HL-60/S4 treated with retinoic acid at 250 ng/mL for 4 days and 3 days (cell line): ENCODE measurements around the gene LIPG.

Experiments used
- in situ Hi-C: fragments of 300-500 bp; cut with MboI; formaldehyde crosslinking; loops from 2 replicates; pipeline ENCODE4 v1.7.0; 2022; ENCODE audit warnings: low sequenced_read_pairs

Gene LIPG

GRCh38 chr18:49561289-49562193 lies at the start of gene LIPG:
TSS of gene LIPG (plus strand) at chr18:49562057. CDS start at chr18:49562309, 252 bp downstream.
- in situ Hi-C loops = no loop called here

- in situ Hi-C loops = loop anchor here (25.0 kb wide), 1 partner anchor 349 kb away; no protein-coding TSS in a partner anchor
Observed at GRCh38 chr18:49512876-49513275, 49.0 kb upstream of the LIPG start.

- in situ Hi-C loops = loop anchor here (25.0 kb wide), 1 partner anchor 348 kb away; no protein-coding TSS in a partner anchor
Observed at GRCh38 chr18:49514577-49514976, 47.3 kb upstream of the LIPG start.

GRCh38 chr18:49515003-49515402 lies 46.9 kb upstream of the LIPG start:
- in situ Hi-C loops = loop anchor here (25.0 kb wide), 1 partner anchor 347 kb away; no protein-coding TSS in a partner anchor

GRCh38 chr18:49515516-49515915 lies 46.3 kb upstream of the LIPG start:
- in situ Hi-C loops = loop anchor here (25.0 kb wide), 1 partner anchor 347 kb away; no protein-coding TSS in a partner anchor

GRCh38 chr18:49517483-49517882 lies 44.4 kb upstream of the LIPG start:
- in situ Hi-C loops = loop anchor here (25.0 kb wide), 1 partner anchor 345 kb away; no protein-coding TSS in a partner anchor

- in situ Hi-C loops = loop anchor here (25.0 kb wide), 1 partner anchor 343 kb away; no protein-coding TSS in a partner anchor
Observed at GRCh38 chr18:49519101-49519971, 42.5 kb upstream of the LIPG start.

GRCh38 chr18:49520661-49521145 lies 41.2 kb upstream of the LIPG start:
- in situ Hi-C loops = loop anchor here (25.0 kb wide), 1 partner anchor 342 kb away; no protein-coding TSS in a partner anchor

- in situ Hi-C loops = loop anchor here (25.0 kb wide), 1 partner anchor 341 kb away; no protein-coding TSS in a partner anchor
Observed at GRCh38 chr18:49521216-49521835, 40.5 kb upstream of the LIPG start.

GRCh38 chr18:49523580-49524093 lies 38.2 kb upstream of the LIPG start:
- in situ Hi-C loops = loop anchor here (25.0 kb wide), 1 partner anchor 339 kb away; no protein-coding TSS in a partner anchor

- in situ Hi-C loops = loop anchor here (25.0 kb wide), 1 partner anchor 338 kb away; no protein-coding TSS in a partner anchor
Observed at GRCh38 chr18:49524349-49524748, 37.5 kb upstream of the LIPG start.

GRCh38 chr18:49524951-49525350 lies 36.9 kb upstream of the LIPG start:
- in situ Hi-C loops = loop anchor here (25.0 kb wide), 1 partner anchor 337 kb away; no protein-coding TSS in a partner anchor

- in situ Hi-C loops = no loop called here
Observed at GRCh38 chr18:49525981-49526380, 35.9 kb upstream of the LIPG start.

GRCh38 chr18:49527631-49528327 lies 34.1 kb upstream of the LIPG start:
- in situ Hi-C loops = no loop called here

GRCh38 chr18:49529596-49529995 lies 32.3 kb upstream of the LIPG start:
- in situ Hi-C loops = no loop called here

- in situ Hi-C loops = no loop called here
Observed at GRCh38 chr18:49531678-49532153, 30.1 kb upstream of the LIPG start.

GRCh38 chr18:49534846-49535601 lies 26.8 kb upstream of the LIPG start:
- in situ Hi-C loops = no loop called here

- in situ Hi-C loops = no loop called here
Observed at GRCh38 chr18:49537232-49537896, 24.5 kb upstream of the LIPG start.
